IMR-90 (cell line): Measurements from ENCODE around the gene KANSL3. TPM values are rescaled to one million over a fixed set of nuclear protein-coding genes. Genes with fewer than 3 reads are reported as not detected.

Experiments used
- ATAC-seq: fragments of 200-7000 bp; cut with Tn5 transposase; 2 replicates; pipeline ENCODE4 v1.9.1; 2020; ENCODE audit warnings: low read depth, mild to moderate bottlenecking, moderate library complexity
- BruUV-seq: library from RNA; stranded (reverse); fragments of 400-500 nt; replicated peaks from 2 replicates; lab custom pipeline; 2021; lab: Mats Ljungman, UMichigan
- CTCF ChIA-PET: fragments of 300-600 bp; formaldehyde crosslinking; extraction: SDS; loops from one replicate; lab custom pipeline; 2021; ENCODE audit warnings: antibody characterized with exemption; lab: Yijun Ruan, JAX
- POLR2A ChIA-PET: fragments of 300-600 bp; sonication (Branson Sonifier 250); formaldehyde crosslinking; loops from one replicate; lab custom pipeline; 2022; ENCODE audit warnings: antibody characterized with exemption; ENCODE audit not compliant: unreplicated experiment; lab: Charles Lee
- DNase-seq: peaks from one replicate; pipeline ENCODE4 v3.0.0; 2013
- H2AFZ ChIP-seq: replicated peaks from 2 replicates; pipeline ENCODE3; 2013; ENCODE audit warnings: low read length, mild to moderate bottlenecking; ENCODE audit not compliant: poor library complexity
- H2AK5ac ChIP-seq: 2 replicates; pipeline ENCODE4 v1.6.1; 2013; ENCODE audit warnings: low read depth, low read length, inconsistent platforms
- H2AK9ac ChIP-seq: replicated peaks from 2 replicates; pipeline ENCODE3; 2013; ENCODE audit warnings: mild to moderate bottlenecking, low read depth, low read length, moderate library complexity; ENCODE audit not compliant: poor library complexity
- H2BK120ac ChIP-seq: 2 replicates; pipeline ENCODE4 v1.6.1; 2013; ENCODE audit warnings: low read depth, low read length, inconsistent platforms
- H2BK15ac ChIP-seq: 3 replicates; pipeline ENCODE4 v1.6.1; 2013; ENCODE audit warnings: low read depth, low read length, inconsistent platforms
- H2BK20ac ChIP-seq: 2 replicates; pipeline ENCODE4 v1.6.1; 2013; ENCODE audit warnings: low read depth, mild to moderate bottlenecking, inconsistent platforms, low read length, moderate library complexity
- H2BK5ac ChIP-seq: 2 replicates; pipeline ENCODE4 v1.6.1; 2013; ENCODE audit warnings: mild to moderate bottlenecking, low read depth, low read length, inconsistent platforms; ENCODE audit not compliant: poor library complexity, severe bottlenecking
- H3K14ac ChIP-seq: replicated peaks from 2 replicates; pipeline ENCODE4 v1.6.1; 2013; ENCODE audit warnings: low read depth, low read length, inconsistent platforms
- H3K18ac ChIP-seq: 2 replicates; pipeline ENCODE4 v1.6.1; 2013; ENCODE audit warnings: low read depth, low read length, control low read depth
- H3K23ac ChIP-seq: 2 replicates; pipeline ENCODE4 v1.6.1; 2013; ENCODE audit warnings: low read depth, low read length, inconsistent platforms
- H3K27ac ChIP-seq: 2 replicates; pipeline ENCODE4 v1.5.1; 2013; ENCODE audit warnings: mild to moderate bottlenecking, control low read depth, low read length; ENCODE audit not compliant: insufficient read depth
- H3K27me3 ChIP-seq: 2 replicates; pipeline ENCODE4 v1.6.1; 2013; ENCODE audit warnings: low read length; ENCODE audit not compliant: control insufficient read depth, insufficient read depth
- H3K36me3 ChIP-seq: 2 replicates; pipeline ENCODE4 v1.6.1; 2013; ENCODE audit warnings: low read length, mixed read lengths; ENCODE audit not compliant: control insufficient read depth, insufficient read depth
- H3K4ac ChIP-seq: 2 replicates; pipeline ENCODE4 v1.6.1; 2013; ENCODE audit warnings: low read depth, low read length, inconsistent platforms
- H3K4me1 ChIP-seq: 2 replicates; pipeline ENCODE4 v1.6.1; 2013; ENCODE audit warnings: low read length, mixed read lengths; ENCODE audit not compliant: control insufficient read depth, insufficient read depth
- H3K4me2 ChIP-seq: 2 replicates; pipeline ENCODE4 v1.6.1; 2013; ENCODE audit warnings: low read depth, mild to moderate bottlenecking, control low read depth, low read length, moderate library complexity
- H3K4me3 ChIP-seq: 2 replicates; pipeline ENCODE4 v1.5.1; 2013; ENCODE audit warnings: low read depth, mild to moderate bottlenecking, control low read depth, low read length, moderate library complexity; ENCODE audit not compliant: insufficient read depth
- H3K56ac ChIP-seq: 2 replicates; pipeline ENCODE4 v1.6.1; 2013; ENCODE audit warnings: low read length, inconsistent platforms; ENCODE audit not compliant: insufficient read depth; ENCODE audit errors: extremely low read depth
- H3K79me1 ChIP-seq, 2 experiments: 2 replicates each; pipeline ENCODE4 v1.6.1; 2013; ENCODE audit warnings: low read length in 2 of 2, inconsistent platforms in 1 of 2, low read depth in 1 of 2
- H3K9ac ChIP-seq: 2 replicates; pipeline ENCODE4 v1.6.1; 2013; ENCODE audit warnings: low read depth, low read length, control low read depth
- H3K9me1 ChIP-seq: 2 replicates; pipeline ENCODE4 v1.6.1; 2013; ENCODE audit warnings: low read length, inconsistent platforms; ENCODE audit not compliant: insufficient read depth
- H3K9me3 ChIP-seq: 2 replicates; pipeline ENCODE4 v1.6.1; 2013; ENCODE audit warnings: low read length; ENCODE audit not compliant: control insufficient read depth, insufficient read depth
- H4K20me1 ChIP-seq: 2 replicates; pipeline ENCODE4 v1.6.1; 2013; ENCODE audit warnings: low read length, inconsistent platforms; ENCODE audit not compliant: insufficient read depth
- H4K5ac ChIP-seq: 2 replicates; pipeline ENCODE4 v1.6.1; 2013; ENCODE audit warnings: mild to moderate bottlenecking, low read depth, low read length, control low read depth
- H4K8ac ChIP-seq, 2 experiments: 2 replicates each; pipeline ENCODE4 v1.6.1; 2013; ENCODE audit warnings: low read depth in 2 of 2, low read length in 2 of 2, control low read depth in 1 of 2, inconsistent platforms in 1 of 2
- H4K91ac ChIP-seq: 2 replicates; pipeline ENCODE4 v1.6.1; 2013; ENCODE audit warnings: low read depth, low read length, inconsistent platforms; ENCODE audit not compliant: insufficient read depth
- CHD1 ChIP-seq: IDR thresholded peaks from 2 replicates; pipeline ENCODE4 v1.6.1; 2012; ENCODE audit warnings: low read depth, low read length, improper control_type of control experiment
- FOS ChIP-seq: fragments of 150-350 bp; IDR thresholded peaks from 2 replicates; pipeline ENCODE4 v1.6.1; 2016; ENCODE audit warnings: low read depth, low read length
- MAFK ChIP-seq: IDR thresholded peaks from 2 replicates; pipeline ENCODE4 v1.6.1; 2012; ENCODE audit warnings: low read depth, low read length, improper control_type of control experiment
- MXI1 ChIP-seq: IDR thresholded peaks from 2 replicates; pipeline ENCODE4 v1.6.1; 2012; ENCODE audit warnings: low read depth, mild to moderate bottlenecking, low read length, moderate library complexity, borderline replicate concordance
- RCOR1 ChIP-seq: IDR thresholded peaks from 2 replicates; pipeline ENCODE4 v1.6.1; 2012; ENCODE audit warnings: mild to moderate bottlenecking, low read length, improper control_type of control experiment; ENCODE audit not compliant: insufficient replicate concordance
- RFX5 ChIP-seq: IDR thresholded peaks from 2 replicates; pipeline ENCODE4 v1.8.0; 2012; ENCODE audit warnings: low read depth, mild to moderate bottlenecking, low read length, moderate library complexity
- WGBS, 2 experiments: methylation state at CpG; one replicate each; pipeline versions ENCODE4 v1.1.5 to v1.1.7; 2013; ENCODE audit warnings: missing lambda C conversion rate in 2 of 2; ENCODE audit not compliant: insufficient read length in 1 of 2; ENCODE audit errors: extremely low coverage in 2 of 2; 5-methylcytosine and 5-hydroxymethylcytosine counted together
- dilution Hi-C: fragments of 300-500 bp; cut with HindIII; formaldehyde crosslinking; loops from one replicate; pipeline ENCODE4 v1.14.3; 2018; ENCODE audit warnings: low sequenced_read_pairs; ENCODE audit not compliant: unreplicated experiment
- in situ Hi-C: fragments of 300-500 bp; cut with MboI; formaldehyde crosslinking; loops from 3 replicates; pipeline ENCODE4 v1.14.3; 2019; ENCODE audit warnings: low sequenced_read_pairs, inconsistent platforms, mixed read lengths
- intact Hi-C: fragments of 100-400 bp; cut with micrococcal nuclease; formaldehyde crosslinking; loops from 2 replicates; pipeline ENCODE4 v1.10.0; 2022
- polyA plus RNA-seq, 3 experiments: library from polyadenylated mRNA; depleted of rRNA; stranded (reverse); fragments of >200 nt; gene quantifications; 2 replicates each; pipeline ENCODE4 v1.2.3, GENCODE V29; 2012; ENCODE audit warnings: low replicate concordance in 1 of 3
- total RNA-seq: library from RNA; depleted of rRNA; stranded (reverse); fragments of >200 nt; gene quantifications from 2 replicates; pipeline ENCODE4 v1.2.3, GENCODE V29; 2012
- TF ChIP-seq, protein P1 (sequence below): fragments of 150-350 bp; IDR thresholded peaks from 2 replicates; pipeline ENCODE4 v1.6.1; 2017; ENCODE audit warnings: mild to moderate bottlenecking, antibody characterized with exemption, low read length, low read depth
- TF ChIP-seq, protein P2 (sequence below): conservative IDR thresholded peaks from 2 replicates; pipeline ENCODE4 v1.5.1; 2012; ENCODE audit warnings: mild to moderate bottlenecking, low read depth, low read length, improper control_type of control experiment

KANSL3 gene
- total and polyA plus RNA-seq, 2 of the 4 experiments (the other 2 are of a cell fraction): 22.2 to 26.3 TPM

DNA sequence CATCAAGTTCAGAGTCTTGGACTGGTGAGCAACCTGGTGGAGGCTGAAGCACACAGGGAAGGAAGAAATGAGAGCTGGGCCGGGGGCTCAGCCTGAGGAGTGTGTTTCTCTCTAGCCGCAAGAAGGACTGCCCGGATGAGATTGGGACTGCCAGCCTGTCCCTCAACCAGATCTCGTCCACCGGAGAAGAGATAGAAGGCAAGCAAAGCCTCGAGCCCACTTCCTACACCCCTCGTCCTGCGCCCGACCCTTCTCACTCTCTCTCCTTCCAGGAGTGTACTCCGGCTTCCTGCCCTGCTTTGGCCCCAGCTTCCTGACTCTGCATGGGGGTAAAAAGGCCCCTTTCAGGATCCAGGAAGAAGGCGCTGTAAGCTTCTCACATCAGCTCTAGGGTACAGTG lies 30.7 kb upstream of the KANSL3 start:
- in situ Hi-C loops: no loop called here
- Histone ChIP-seq H2BK20ac (no peak overlapping the region), H2AK5ac (no peak overlapping the region), H4K91ac (no peak overlapping the region), H3K4me1 (peaks cover 4% of the 10 kb centered on the region), H3K4me2 (no peak overlapping the region), H2BK5ac (peak overlapping the region; percentile 14), H3K36me3 (no peaks in the 10 kb centered on the region), H3K14ac (no peak overlapping the region), H3K9ac (no peak overlapping the region), H3K18ac (no peak overlapping the region), H3K79me1 (0 out of 4 replicates have a peak, but pooled peaks cover 0 to 5% of the 10 kb centered on the region in 2 experiments), H4K5ac (no peak overlapping the region), H3K9me1 (peaks cover 7% of the 10 kb centered on the region), H4K8ac (no peak overlapping the region), H2BK15ac (no peak overlapping the region), H3K4me3 (no peak overlapping the region), H3K56ac (no peak overlapping the region), H2AFZ (peak overlapping the region; percentile 14), H2BK120ac (no peak overlapping the region), H3K4ac (no peak overlapping the region), H3K27ac (no peak overlapping the region), H4K20me1 (no peaks in the 10 kb centered on the region), H3K27me3 (peaks cover 2% of the 10 kb centered on the region; the same call in 1 of the 2 replicates), H2AK9ac (no peak overlapping the region), H3K23ac (no peak overlapping the region), H3K9me3 (no peaks in the 10 kb centered on the region)
- TF ChIP-seq, protein P1, sequence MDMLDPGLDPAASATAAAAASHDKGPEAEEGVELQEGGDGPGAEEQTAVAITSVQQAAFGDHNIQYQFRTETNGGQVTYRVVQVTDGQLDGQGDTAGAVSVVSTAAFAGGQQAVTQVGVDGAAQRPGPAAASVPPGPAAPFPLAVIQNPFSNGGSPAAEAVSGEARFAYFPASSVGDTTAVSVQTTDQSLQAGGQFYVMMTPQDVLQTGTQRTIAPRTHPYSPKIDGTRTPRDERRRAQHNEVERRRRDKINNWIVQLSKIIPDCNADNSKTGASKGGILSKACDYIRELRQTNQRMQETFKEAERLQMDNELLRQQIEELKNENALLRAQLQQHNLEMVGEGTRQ: no peak
- TF ChIP-seq CHD1 (no peak), MAFK (no peak), RFX5 (no peak), RCOR1 (no peak), MXI1 (no peak), FOS (no peak)
- TF ChIP-seq, protein P2, sequence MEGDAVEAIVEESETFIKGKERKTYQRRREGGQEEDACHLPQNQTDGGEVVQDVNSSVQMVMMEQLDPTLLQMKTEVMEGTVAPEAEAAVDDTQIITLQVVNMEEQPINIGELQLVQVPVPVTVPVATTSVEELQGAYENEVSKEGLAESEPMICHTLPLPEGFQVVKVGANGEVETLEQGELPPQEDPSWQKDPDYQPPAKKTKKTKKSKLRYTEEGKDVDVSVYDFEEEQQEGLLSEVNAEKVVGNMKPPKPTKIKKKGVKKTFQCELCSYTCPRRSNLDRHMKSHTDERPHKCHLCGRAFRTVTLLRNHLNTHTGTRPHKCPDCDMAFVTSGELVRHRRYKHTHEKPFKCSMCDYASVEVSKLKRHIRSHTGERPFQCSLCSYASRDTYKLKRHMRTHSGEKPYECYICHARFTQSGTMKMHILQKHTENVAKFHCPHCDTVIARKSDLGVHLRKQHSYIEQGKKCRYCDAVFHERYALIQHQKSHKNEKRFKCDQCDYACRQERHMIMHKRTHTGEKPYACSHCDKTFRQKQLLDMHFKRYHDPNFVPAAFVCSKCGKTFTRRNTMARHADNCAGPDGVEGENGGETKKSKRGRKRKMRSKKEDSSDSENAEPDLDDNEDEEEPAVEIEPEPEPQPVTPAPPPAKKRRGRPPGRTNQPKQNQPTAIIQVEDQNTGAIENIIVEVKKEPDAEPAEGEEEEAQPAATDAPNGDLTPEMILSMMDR: no peak
- CTCF ChIA-PET: no interaction called here
- ATAC-seq: no peak
- 70% methylated on average over 2 of the region's 11 CpGs; no CpG with 5 or more reads in 1 of the 2 experiments for WGBS, 2 experiments
- POLR2A ChIA-PET: no interaction called here
- BruUV-seq: no TSS peak
- no peak for DNase-seq
- dilution Hi-C loops: no loop called here
- intact Hi-C loops: no loop called here
